A549 treated with GW870086 at 1 μM for 4 hours (cell line): ENCODE data around the gene KRTAP4-8. TPM values are rescaled to one million over a fixed set of nuclear protein-coding genes. Genes with fewer than 3 reads are reported as not detected.

ENCODE experiments used
- total RNA-seq: library from RNA; stranded (reverse); fragments of 200-300 nt; extraction: Qiagen RNA extraction; gene quantifications from 5 replicates; pipeline ENCODE4 v1.2.3, GENCODE V29; 2022; ENCODE audit warnings: low read depth

The KRTAP4-8 gene
- total RNA-seq: not detected in 5 replicates

GRCh38 chr17:41098042-41098441 is at the start of gene KRTAP4-8:
KRTAP4-8 (minus strand) TSS chr17:41098142; CDS start chr17:41098084, 58 bp downstream.

GRCh38 chr17:41140360-41141131 is 42.6 kb upstream of the KRTAP4-8 start, which contains the start of gene KRTAP4-6:
KRTAP4-6 (minus strand) TSS chr17:41140544; CDS start chr17:41140487, 57 bp downstream.

GRCh38 chr17:41123991-41124371 is 26.0 kb upstream of the KRTAP4-8 start, which contains the start of gene KRTAP4-12:
KRTAP4-12 (minus strand) TSS chr17:41124182; CDS start chr17:41124122, 60 bp downstream.

GRCh38 chr17:41117846-41118386 is 20.0 kb upstream of the KRTAP4-8 start, which contains the start of gene KRTAP4-11:
KRTAP4-11 (minus strand) TSS chr17:41118373; CDS start chr17:41118315, 58 bp downstream.

GRCh38 chr17:41105347-41105746 is 7.4 kb upstream of the KRTAP4-8 start, which contains the start of gene KRTAP4-9:
KRTAP4-9 (plus strand) TSS chr17:41105389; CDS start chr17:41105389, 0 bp downstream.

GRCh38 chr17:41101586-41102259 is 3.8 kb upstream of the KRTAP4-8 start, which contains the start of gene KRTAP4-16:
KRTAP4-16 (minus strand) TSS chr17:41102209; CDS start chr17:41102209, 0 bp downstream.

GRCh38 chr17:41084100-41084856 is 13.7 kb downstream of the KRTAP4-8 start, which contains the start of gene KRTAP4-7:
KRTAP4-7 (plus strand) TSS chr17:41084150; CDS start chr17:41084207, 57 bp downstream.

GRCh38 chr17:41065829-41066624 is 31.9 kb downstream of the KRTAP4-8 start, which contains the start of gene KRTAP2-4:
KRTAP2-4 (minus strand) TSS chr17:41065879; CDS start chr17:41065845, 34 bp downstream.

GRCh38 chr17:41060052-41060604 is 37.8 kb downstream of the KRTAP4-8 start, which contains the start of gene KRTAP2-3:
KRTAP2-3 (minus strand) TSS chr17:41060114; CDS start chr17:41060050, 64 bp downstream.

GRCh38 chr17:41055130-41055529 is 42.8 kb downstream of the KRTAP4-8 start, which contains the start of gene KRTAP2-2:
KRTAP2-2 (minus strand) TSS chr17:41055230; CDS start chr17:41055211, 19 bp downstream.

Other genes with a start within 250 kb of the KRTAP4-8 start
- gene KRT12, start 230.9 kb downstream of the KRTAP4-8 start, total RNA-seq: not detected in 5 replicates
- 0.10 to 0.53 TPM (median 0.27 TPM) in 5 replicates for gene KRT20, start 212.9 kb downstream of the KRTAP4-8 start, total RNA-seq
- 0.14 to 0.19 TPM in 2 of 5 replicates, not detected in the others for gene KRT23, start 160.5 kb downstream of the KRTAP4-8 start, total RNA-seq
- not detected in 5 replicates for gene KRT39, start 131.2 kb downstream of the KRTAP4-8 start, total RNA-seq
- not detected in 5 replicates for gene KRT40, start 113.8 kb downstream of the KRTAP4-8 start, total RNA-seq
- gene KRTAP3-3, start 104.0 kb downstream of the KRTAP4-8 start, total RNA-seq: not detected in 5 replicates
- gene KRTAP3-2, start 98.2 kb downstream of the KRTAP4-8 start, total RNA-seq: 0.28 to 0.34 TPM (median 0.31 TPM) in 3 of 5 replicates, not detected in the others
- gene KRTAP3-1, start 89.0 kb downstream of the KRTAP4-8 start, total RNA-seq: not detected in 5 replicates
- not detected in 5 replicates for gene KRTAP1-5, start 70.9 kb downstream of the KRTAP4-8 start, total RNA-seq
- not detected in 5 replicates for gene KRTAP1-4, start 67.9 kb downstream of the KRTAP4-8 start, total RNA-seq
- 0.15 TPM in 1 of 5 replicates, not detected in the others for gene KRTAP1-3, start 63.3 kb downstream of the KRTAP4-8 start, total RNA-seq
- gene KRTAP1-1, start 56.7 kb downstream of the KRTAP4-8 start, total RNA-seq: not detected in 5 replicates
- gene KRTAP2-1, start 50.8 kb downstream of the KRTAP4-8 start, total RNA-seq: not detected in 5 replicates
- not detected in 5 replicates for gene KRTAP2-2, start 42.9 kb downstream of the KRTAP4-8 start, total RNA-seq
- gene KRTAP2-3, start 38.0 kb downstream of the KRTAP4-8 start, total RNA-seq: not detected in 5 replicates
- not detected in 5 replicates for gene KRTAP2-4, start 32.3 kb downstream of the KRTAP4-8 start, total RNA-seq
- not detected in 5 replicates for gene KRTAP4-7, start 14.0 kb downstream of the KRTAP4-8 start, total RNA-seq
- gene KRTAP4-16, start 4.1 kb upstream of the KRTAP4-8 start, total RNA-seq: not detected in 5 replicates
- not detected in 5 replicates for gene KRTAP4-9, start 7.2 kb upstream of the KRTAP4-8 start, total RNA-seq
- not detected in 5 replicates for gene KRTAP4-11, start 20.2 kb upstream of the KRTAP4-8 start, total RNA-seq
- not detected in 5 replicates for gene KRTAP4-12, start 26.0 kb upstream of the KRTAP4-8 start, total RNA-seq
- not detected in 5 replicates for gene KRTAP4-6, start 42.4 kb upstream of the KRTAP4-8 start, total RNA-seq
- not detected in 5 replicates for gene KRTAP4-5, start 51.7 kb upstream of the KRTAP4-8 start, total RNA-seq
- gene KRTAP4-4, start 62.6 kb upstream of the KRTAP4-8 start, total RNA-seq: not detected in 5 replicates
- not detected in 5 replicates for gene KRTAP4-3, start 70.1 kb upstream of the KRTAP4-8 start, total RNA-seq
- not detected in 5 replicates for gene KRTAP4-2, start 80.1 kb upstream of the KRTAP4-8 start, total RNA-seq
- gene KRTAP4-1, start 86.8 kb upstream of the KRTAP4-8 start, total RNA-seq: 0.20 to 0.22 TPM in 2 of 5 replicates, not detected in the others
- gene KRTAP9-1, start 91.7 kb upstream of the KRTAP4-8 start, total RNA-seq: not detected in 5 replicates
- gene KRTAP9-2, start 128.5 kb upstream of the KRTAP4-8 start, total RNA-seq: not detected in 5 replicates
- not detected in 5 replicates for gene KRTAP9-3, start 134.3 kb upstream of the KRTAP4-8 start, total RNA-seq
- gene KRTAP9-8, start 139.9 kb upstream of the KRTAP4-8 start, total RNA-seq: not detected in 5 replicates
- not detected in 5 replicates for gene KRTAP9-4, start 151.5 kb upstream of the KRTAP4-8 start, total RNA-seq
- not detected in 5 replicates for gene KRTAP9-9, start 157.2 kb upstream of the KRTAP4-8 start, total RNA-seq
- gene KRTAP9-6, start 167.2 kb upstream of the KRTAP4-8 start, total RNA-seq: not detected in 5 replicates
- not detected in 5 replicates for gene KRTAP9-7, start 177.6 kb upstream of the KRTAP4-8 start, total RNA-seq
- not detected in 5 replicates for gene KRTAP29-1, start 204.7 kb upstream of the KRTAP4-8 start, total RNA-seq
- not detected in 5 replicates for gene KRTAP16-1, start 211.2 kb upstream of the KRTAP4-8 start, total RNA-seq
- gene KRTAP17-1, start 217.6 kb upstream of the KRTAP4-8 start, total RNA-seq: not detected in 5 replicates